NCI-H187 treated with DMSO at 0.1 percent for 48 hours (cell line): Measurements from ENCODE around the gene IDI1.

Source experiments
- DNase-seq: peaks from one replicate; lab custom pipeline; 2025; lab: John Stamatoyannopoulos, UW

The IDI1 gene

DNA sequence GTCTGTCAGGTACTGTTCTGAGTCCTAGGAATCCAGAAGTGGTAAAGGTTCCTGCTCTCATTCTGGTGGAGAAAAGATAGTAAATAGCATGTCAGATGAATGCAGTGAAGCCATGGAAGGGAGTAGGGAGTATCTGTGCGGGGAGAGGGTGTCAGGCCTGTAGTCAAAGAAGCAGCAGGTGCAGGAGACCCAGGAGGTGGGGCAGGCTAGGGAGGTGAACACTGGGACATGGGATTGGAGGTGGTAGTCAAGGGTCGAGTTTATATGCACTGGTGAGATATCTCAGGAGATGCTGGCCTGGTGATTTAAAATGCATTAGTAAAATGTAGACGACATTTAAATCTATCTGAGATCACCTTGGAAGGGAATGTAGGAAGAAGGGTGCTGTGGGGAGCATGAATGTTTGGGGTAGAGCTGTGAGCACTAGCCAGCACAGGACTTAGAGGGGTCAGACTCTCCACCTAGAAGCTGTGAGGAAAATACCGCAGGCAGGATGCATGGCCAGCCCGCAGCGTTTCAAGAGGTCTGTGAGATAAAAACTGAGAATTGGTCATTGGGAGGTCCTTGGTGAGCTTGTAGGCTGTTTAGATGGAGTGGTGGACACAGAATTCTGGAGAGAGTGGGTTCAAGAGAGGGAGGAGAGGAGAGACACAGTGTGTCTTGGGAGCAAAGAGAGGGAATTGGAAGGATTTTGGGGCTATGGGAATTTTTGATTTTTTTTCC is 53.9 kb downstream of the IDI1 start:
- DNase-seq: no peak

DNA sequence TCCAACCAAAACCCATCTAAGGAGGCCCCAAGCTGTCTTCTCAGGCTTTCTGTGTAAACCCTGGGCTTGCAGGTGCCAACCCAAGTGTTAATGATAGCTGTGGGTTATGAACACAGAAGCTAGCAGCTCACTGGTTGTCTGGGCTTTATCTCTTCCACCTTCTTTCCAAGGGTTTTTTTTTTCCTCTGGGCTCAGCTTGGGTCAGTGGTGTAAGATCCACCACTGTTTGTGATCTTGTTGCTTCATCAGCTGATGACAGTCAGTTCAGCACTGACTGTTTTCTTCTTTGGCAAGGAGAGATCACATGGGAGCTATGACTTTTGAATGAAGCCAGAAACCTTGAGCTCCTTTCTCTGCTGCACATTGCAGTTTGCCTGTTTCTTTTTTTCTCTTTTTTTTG is 56.0 kb downstream of the IDI1 start:
- DNase-seq: no peak

DNA sequence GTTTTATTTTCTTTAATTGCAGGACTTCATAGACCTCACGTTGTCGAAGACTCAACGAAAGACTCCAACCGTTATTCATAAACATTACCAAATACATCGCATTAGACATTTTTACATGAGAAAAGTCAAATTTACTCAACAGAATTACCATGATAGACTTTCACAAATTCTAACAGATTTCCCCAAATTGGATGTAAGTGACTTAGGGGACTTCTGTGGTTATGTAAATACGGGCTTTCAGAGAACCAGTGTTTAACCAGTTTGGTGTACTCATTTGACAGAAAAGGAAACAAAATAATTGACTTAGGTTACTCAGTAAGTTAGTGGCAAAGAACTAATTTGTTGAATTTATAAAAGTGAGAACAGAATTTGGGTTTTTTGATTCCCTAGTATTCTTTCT is 56.5 kb downstream of the IDI1 start:
- DNase-seq: no peak

DNA sequence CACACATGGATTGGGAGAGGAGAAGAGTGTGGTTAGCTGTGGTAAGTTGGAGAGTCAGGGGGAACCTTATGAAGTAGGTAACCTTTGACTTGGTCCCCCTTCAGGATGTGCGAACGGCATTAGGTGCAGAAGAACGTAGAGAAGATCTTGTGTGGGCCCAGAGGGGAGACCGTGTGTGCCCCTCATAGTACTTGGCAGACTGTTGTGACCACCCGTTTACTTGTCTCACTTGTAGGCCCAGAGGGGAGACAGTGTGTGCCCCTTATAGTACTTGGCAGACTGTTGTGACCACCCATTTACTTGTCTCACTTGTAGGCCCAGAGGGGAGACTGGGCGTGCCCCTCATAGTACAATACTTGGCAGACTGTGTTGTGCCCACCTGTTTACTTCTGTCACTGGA is 58.1 kb downstream of the IDI1 start:
- no peak for DNase-seq
